Brain microvascular endothelial cell (primary cell): ENCODE results near the gene PBX4.

ENCODE experiments used
- DNase-seq: peaks from one replicate; pipeline ENCODE4 v3.0.0-alpha.2; 2020
- H3K27ac ChIP-seq: fragments of 250-450 bp; sonication (Bioruptor Pico); 2 replicates; pipeline ENCODE4 v1.5.1; 2020; ENCODE audit warnings: mild to moderate bottlenecking, moderate library complexity
- H3K27me3 ChIP-seq: fragments of 250-450 bp; sonication (Bioruptor Pico); replicated peaks from 2 replicates; pipeline ENCODE4 v1.5.1; 2020; ENCODE audit warnings: mild to moderate bottlenecking
- H3K36me3 ChIP-seq: fragments of 250-450 bp; sonication (Bioruptor Pico); replicated peaks from 2 replicates; pipeline ENCODE4 v1.5.1; 2020; ENCODE audit warnings: mild to moderate bottlenecking
- H3K4me3 ChIP-seq: 2 replicates; pipeline ENCODE4 v1.5.1; 2011; ENCODE audit warnings: low read depth, mild to moderate bottlenecking, control low read depth, low read length, moderate library complexity
- CTCF ChIP-seq: IDR thresholded peaks from 2 replicates; pipeline ENCODE4 v1.5.1; 2011; ENCODE audit warnings: low read depth, mild to moderate bottlenecking, moderate library complexity, low read length, control low read depth, inconsistent platforms; ENCODE audit errors: missing control alignments
- in situ Hi-C: cut with HindIII; loops from 2 replicates; pipeline ENCODE4 v1.10.0; 2017; ENCODE audit warnings: low sequenced_read_pairs, low pct_ligation_motif_present

The PBX4 gene

GRCh38 chr19:19637186-19637522 lies 18.7 kb upstream of the PBX4 start:
- no peak overlapping the region for H3K4me3 ChIP-seq
- H3K36me3 ChIP-seq, result peaks cover 39% of the 10 kb centered on the region

DNA sequence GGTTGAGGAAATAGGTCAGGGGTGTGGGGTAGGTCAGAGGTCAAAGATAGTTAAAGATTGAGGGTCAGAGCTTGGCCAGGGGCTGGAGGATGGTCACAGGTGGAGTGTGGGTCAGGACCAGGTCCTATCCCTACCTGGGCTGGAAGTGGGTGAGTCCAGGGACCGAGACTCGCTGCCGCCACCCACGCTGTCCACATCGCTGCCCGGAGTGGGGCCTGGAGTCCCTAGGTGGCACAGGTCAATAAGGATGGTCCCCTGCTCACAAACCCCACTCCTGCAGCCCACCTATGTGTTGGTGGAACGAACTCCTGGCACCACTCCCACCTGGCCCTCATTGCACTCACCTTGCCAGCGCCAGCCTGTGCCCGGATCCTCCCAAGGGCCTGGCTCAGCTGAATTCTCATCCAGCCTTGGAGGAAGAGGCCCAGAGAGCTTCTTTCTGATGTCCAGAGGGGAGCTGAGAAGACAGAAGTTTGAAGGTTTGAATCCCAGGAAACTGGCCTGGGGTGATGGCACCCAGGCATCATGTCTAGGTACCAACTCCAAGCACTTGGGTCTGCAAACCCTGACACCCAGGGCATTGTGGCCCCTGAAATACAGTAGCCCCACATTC lies 18.2 kb upstream of the PBX4 start:
- DNase-seq, result no peak
- Histone ChIP-seq H3K27ac (no peak overlapping the region), H3K36me3 (peaks cover 39% of the 10 kb centered on the region), H3K27me3 (no peaks in the 10 kb centered on the region), H3K4me3 (no peak overlapping the region)
- in situ Hi-C loops, result no loop called here
- TF ChIP-seq CTCF, result no peak

More at GRCh38 chr19:19637186-19637522, 18.7 kb upstream of the PBX4 start:
- no peak for TF ChIP-seq CTCF
- no peak overlapping the region for H3K27ac ChIP-seq
- no peaks in the 10 kb centered on the region for H3K27me3 ChIP-seq
- DNase-seq, result no peak
- in situ Hi-C loops, result no loop called here

- Histone ChIP-seq H3K4me3 (no peak overlapping the region), H3K36me3 (peaks cover 37% of the 10 kb centered on the region), H3K27me3 (no peaks in the 10 kb centered on the region), H3K27ac (no peak overlapping the region)
- TF ChIP-seq CTCF, result no peak
- no peak for DNase-seq
- in situ Hi-C loops, result no loop called here
These were observed 16.8 kb upstream of the PBX4 start for GRCh38 chr19:19635313-19635702.

GRCh38 chr19:19634516-19635312 lies 16.2 kb upstream of the PBX4 start:
- no peaks in the 10 kb centered on the region for H3K27me3 ChIP-seq
- TF ChIP-seq CTCF, result no peak
- DNase-seq, result no peak

GRCh38 chr19:19633711-19634515 lies 15.4 kb upstream of the PBX4 start:
- Histone ChIP-seq H3K27me3 (no peaks in the 10 kb centered on the region), H3K4me3 (no peak overlapping the region), H3K27ac (no peak overlapping the region), H3K36me3 (peaks cover 37% of the 10 kb centered on the region)
- in situ Hi-C loops, result no loop called here
- DNase-seq, result no peak
- no peak for TF ChIP-seq CTCF

More at GRCh38 chr19:19634516-19635312, 16.2 kb upstream of the PBX4 start:
- Histone ChIP-seq H3K27ac (no peak overlapping the region), H3K36me3 (peaks cover 37% of the 10 kb centered on the region), H3K4me3 (no peak overlapping the region)
- in situ Hi-C loops, result no loop called here
